Mucosa of rectum (tissue), 2 donors: Measurements from ENCODE around the gene KRTAP10-7.
"Not testable (repeated sequence)": the region's sequence is repeated elsewhere in the genome, so short reads cannot be mapped to it uniquely, and the experiment has no call there.

Source experiments
- H3K27ac ChIP-seq, 2 donors: one replicate each; pipeline ENCODE4 v1.7.0; 2013; ENCODE audit warnings: inconsistent platforms in 2 of 2, low read depth in 2 of 2, low read length in 2 of 2
- H3K27me3 ChIP-seq, 2 donors: one replicate each; pipeline ENCODE4 v1.7.0; 2013; ENCODE audit warnings: low read length in 2 of 2; ENCODE audit not compliant: control insufficient read depth in 2 of 2, insufficient read depth in 2 of 2
- H3K36me3 ChIP-seq, 2 donors: one replicate each; pipeline ENCODE4 v1.7.0; 2013; ENCODE audit warnings: low read length in 2 of 2; ENCODE audit not compliant: control insufficient read depth in 2 of 2, insufficient read depth in 2 of 2
- H3K4me1 ChIP-seq, 2 donors: one replicate each; pipeline ENCODE4 v1.7.0; 2013; ENCODE audit warnings: low read length in 2 of 2, mild to moderate bottlenecking in 1 of 2; ENCODE audit not compliant: control insufficient read depth in 2 of 2, insufficient read depth in 2 of 2
- H3K4me3 ChIP-seq, 2 donors: one replicate each; pipeline ENCODE4 v1.7.0; 2013; ENCODE audit warnings: low read length in 2 of 2
- H3K9ac ChIP-seq, 2 donors: one replicate each; pipeline ENCODE4 v1.7.0; 2013; ENCODE audit warnings: low read length in 2 of 2, low read depth in 1 of 2, mild to moderate bottlenecking in 1 of 2
- H3K9me3 ChIP-seq, 2 donors: one replicate each; pipeline ENCODE4 v1.7.0; 2013; ENCODE audit warnings: low read length in 2 of 2; ENCODE audit not compliant: control insufficient read depth in 2 of 2
- donor health status: healthy.
- donor health status: Normal muscosa, but diverticular disease.

The KRTAP10-7 gene

GRCh38 chr21:44636209-44637017 lies 36.0 kb downstream of the KRTAP10-7 start:
- Histone ChIP-seq H3K9ac (no peak overlapping the region), H3K4me3 (no peak overlapping the region), H3K4me1 (no peaks in the 10 kb centered on the region), H3K36me3 (no peaks in the 10 kb centered on the region), H3K9me3 (no peaks in the 10 kb centered on the region), H3K27ac (no peak overlapping the region), H3K27me3 (no peaks in the 10 kb centered on the region)

GRCh38 chr21:44637018-44637850 lies 36.8 kb downstream of the KRTAP10-7 start, which contains the start of gene KRTAP10-10:
KRTAP10-10 (plus strand) TSS chr21:44637356; CDS start chr21:44637418, 62 bp downstream.
- no peak within 1 kb of the TSS for H3K9ac ChIP-seq
- H3K27ac ChIP-seq: no peak within 1 kb of the TSS
- H3K36me3 ChIP-seq: no peaks in the 10 kb centered on the region
- H3K9me3 ChIP-seq: no peaks in the 10 kb centered on the region
- no peak within 1 kb of the TSS for H3K4me3 ChIP-seq
- H3K4me1 ChIP-seq: no peaks in the 10 kb centered on the region
- H3K27me3 ChIP-seq: no peaks in the 10 kb centered on the region

- not testable (repeated sequence) for H3K4me3 ChIP-seq, H3K9me3 ChIP-seq, H3K27me3 ChIP-seq, H3K27ac ChIP-seq, H3K4me1 ChIP-seq, H3K9ac ChIP-seq, H3K36me3 ChIP-seq
Observed at GRCh38 chr21:44637851-44638348, 37.5 kb downstream of the KRTAP10-7 start.

- H3K9ac ChIP-seq, H3K4me1 ChIP-seq, H3K27me3 ChIP-seq, H3K36me3 ChIP-seq, H3K9me3 ChIP-seq, H3K27ac ChIP-seq, H3K4me3 ChIP-seq: not testable (repeated sequence)
Observed at GRCh38 chr21:44638506-44639330, 38.3 kb downstream of the KRTAP10-7 start.

- Histone ChIP-seq H3K4me1 (no peaks in the 10 kb centered on the region), H3K4me3 (no peak overlapping the region), H3K9ac (no peak overlapping the region), H3K27ac (no peak overlapping the region), H3K9me3 (no peaks in the 10 kb centered on the region), H3K36me3 (no peaks in the 10 kb centered on the region), H3K27me3 (no peaks in the 10 kb centered on the region)
Observed at GRCh38 chr21:44639331-44639655, 38.9 kb downstream of the KRTAP10-7 start.

- Histone ChIP-seq H3K4me3 (no peak overlapping the region), H3K9me3 (peaks cover 0 to 5% of the 10 kb centered on the region in 2 donors), H3K27me3 (no peaks in the 10 kb centered on the region), H3K4me1 (no peaks in the 10 kb centered on the region), H3K9ac (no peak overlapping the region), H3K27ac (no peak overlapping the region), H3K36me3 (no peaks in the 10 kb centered on the region)
Observed at GRCh38 chr21:44640761-44641160, 40.4 kb downstream of the KRTAP10-7 start.

GRCh38 chr21:44643741-44644310 lies 43.4 kb downstream of the KRTAP10-7 start:
- Histone ChIP-seq H3K9me3 (peaks cover 0 to 5% of the 10 kb centered on the region in 2 donors), H3K27ac (no peak overlapping the region), H3K9ac (no peak overlapping the region), H3K4me1 (no peaks in the 10 kb centered on the region), H3K36me3 (no peaks in the 10 kb centered on the region), H3K27me3 (no peaks in the 10 kb centered on the region), H3K4me3 (no peak overlapping the region)

GRCh38 chr21:44644878-44645277 lies 44.5 kb downstream of the KRTAP10-7 start:
- no peaks in the 10 kb centered on the region for H3K36me3 ChIP-seq
- H3K4me1 ChIP-seq: no peaks in the 10 kb centered on the region
- no peaks in the 10 kb centered on the region for H3K27me3 ChIP-seq
- H3K9me3 ChIP-seq: peaks cover 0 to 5% of the 10 kb centered on the region in 2 donors
- H3K27ac ChIP-seq: no peak overlapping the region
- no peak overlapping the region for H3K9ac ChIP-seq
- H3K4me3 ChIP-seq: no peak overlapping the region

- not testable (repeated sequence) for H3K27ac ChIP-seq, H3K4me3 ChIP-seq, H3K9me3 ChIP-seq, H3K27me3 ChIP-seq, H3K9ac ChIP-seq, H3K4me1 ChIP-seq, H3K36me3 ChIP-seq
Observed at GRCh38 chr21:44646366-44647221, 46.2 kb downstream of the KRTAP10-7 start, which contains the start of gene KRTAP10-11. KRTAP10-11 (plus strand) TSS chr21:44646414; CDS start chr21:44646459, 45 bp downstream.
